Vagina (tissue), 2 donors: ENCODE data around the gene ICE1. TPM values are rescaled to one million over a fixed set of nuclear protein-coding genes. Genes with fewer than 3 reads are reported as not detected.

Experiments
- DNase-seq, 2 donors: peaks; one replicate each; pipeline ENCODE4 v3.0.0-alpha.2; 2017; ENCODE audit errors: extremely low spot score in 2 of 2
- H3K27ac ChIP-seq: fragments of 200-600 bp; sonication (generic); one replicate; pipeline ENCODE4 v1.5.1; 2019
- H3K27me3 ChIP-seq: fragments of 200-600 bp; sonication (generic); one replicate; pipeline ENCODE4 v1.5.1; 2019
- H3K36me3 ChIP-seq, 2 donors: fragments of 200-600 bp; sonication (generic); one replicate each; pipeline ENCODE4 v1.5.1; 2017 to 2019
- H3K4me1 ChIP-seq: fragments of 200-600 bp; sonication (generic); one replicate; pipeline ENCODE4 v1.5.1; 2019
- H3K4me3 ChIP-seq, 2 donors: fragments of 200-600 bp; sonication (generic); 1 replicate in 1 of 2; 2 replicates in 1 of 2; pipeline ENCODE4 v1.5.1; 2016 to 2019
- H3K9me3 ChIP-seq: fragments of 200-600 bp; sonication (generic); one replicate; pipeline ENCODE4 v1.5.1; 2019
- CTCF ChIP-seq, 3 experiments: fragments of 450-650 bp in 2 of 3; fragments of 200-600 bp in 1 of 3; sonication (generic) in 1 of 3; IDR thresholded peaks; one replicate each; pipeline ENCODE4 v1.5.1; 2017 to 2019; ENCODE audit warnings: antibody characterized with exemption in 3 of 3, mild to moderate bottlenecking in 2 of 3, moderate library complexity in 2 of 3
- POLR2A ChIP-seq, 2 donors: fragments of 450-650 bp; IDR thresholded peaks; one replicate each; pipeline ENCODE4 v1.6.1; 2017; ENCODE audit warnings: antibody characterized with exemption in 2 of 2, mild to moderate bottlenecking in 2 of 2, moderate library complexity in 2 of 2
- POLR2AphosphoS5 ChIP-seq, 2 donors: sonication (generic); formaldehyde crosslinking; IDR thresholded peaks; one replicate each; pipeline ENCODE4 v1.9.0; 2017; ENCODE audit warnings: antibody characterized with exemption in 2 of 2, mild to moderate bottlenecking in 2 of 2, low read depth in 1 of 2; ENCODE audit not compliant: insufficient read depth in 1 of 2
- intact Hi-C: fragments of 100-400 bp; cut with DNase I; formaldehyde crosslinking; loops from one replicate; pipeline ENCODE4 v1.15.1; 2023
- total RNA-seq: library from RNA; depleted of rRNA; stranded (reverse); fragments of >200 nt; gene quantifications from one replicate; pipeline ENCODE4 v1.2.3, GENCODE V29; 2016

Gene ICE1
- total RNA-seq, 1 donor from 2014 or later: 23.1 TPM

DNA sequence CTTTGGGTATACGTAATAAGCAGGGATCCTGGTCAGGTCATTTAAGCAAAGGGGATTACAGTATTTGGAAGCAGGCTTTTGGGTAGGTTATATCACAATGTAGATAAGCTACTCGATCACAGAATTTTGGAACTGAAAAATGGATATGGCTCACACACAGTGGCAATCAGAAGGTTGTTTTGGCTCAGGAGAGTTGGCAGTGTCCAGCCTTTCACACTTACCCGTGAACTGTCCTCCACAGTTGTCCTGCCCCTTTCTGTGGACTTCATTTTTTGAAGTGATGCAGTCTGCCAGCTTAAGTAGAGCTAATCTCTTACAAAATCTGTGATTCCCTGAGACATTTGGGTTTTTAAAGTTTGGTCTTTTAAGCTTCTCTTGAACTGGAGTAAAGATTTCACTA lies 30.7 kb downstream of the ICE1 start:
- Histone ChIP-seq H3K9me3 (no peaks in the 10 kb centered on the region), H3K4me1 (no peaks in the 10 kb centered on the region), H3K4me3 (no peak overlapping the region), H3K27me3 (no peaks in the 10 kb centered on the region), H3K36me3 (peaks cover 0 to 53% of the 10 kb centered on the region in 2 donors), H3K27ac (no peak overlapping the region)
- intact Hi-C loops: no loop called here
- TF ChIP-seq POLR2AphosphoS5 (IDR thresholded peaks at IDR 0.05; ENCODE audit: insufficient read depth in 1 of 2, low read depth in 1 of 2) (no peak), CTCF (IDR thresholded peaks at IDR 0.05) (no peak), POLR2A (IDR thresholded peaks at IDR 0.05) (no peak)
- DNase-seq: no peak

- no peak for DNase-seq
- TF ChIP-seq CTCF (IDR thresholded peaks at IDR 0.05) (no peak), POLR2AphosphoS5 (IDR thresholded peaks at IDR 0.05; ENCODE audit: insufficient read depth in 1 of 2, low read depth in 1 of 2) (no peak), POLR2A (IDR thresholded peaks at IDR 0.05) (no peak)
- Histone ChIP-seq H3K4me1 (no peaks in the 10 kb centered on the region), H3K36me3 (peaks cover 0 to 60% of the 10 kb centered on the region in 2 donors), H3K9me3 (no peaks in the 10 kb centered on the region), H3K27ac (no peak overlapping the region), H3K4me3 (no peak overlapping the region), H3K27me3 (no peaks in the 10 kb centered on the region)
- intact Hi-C loops: no loop called here
These were observed 31.9 kb downstream of the ICE1 start for GRCh38 chr5:5454391-5454790.

DNA sequence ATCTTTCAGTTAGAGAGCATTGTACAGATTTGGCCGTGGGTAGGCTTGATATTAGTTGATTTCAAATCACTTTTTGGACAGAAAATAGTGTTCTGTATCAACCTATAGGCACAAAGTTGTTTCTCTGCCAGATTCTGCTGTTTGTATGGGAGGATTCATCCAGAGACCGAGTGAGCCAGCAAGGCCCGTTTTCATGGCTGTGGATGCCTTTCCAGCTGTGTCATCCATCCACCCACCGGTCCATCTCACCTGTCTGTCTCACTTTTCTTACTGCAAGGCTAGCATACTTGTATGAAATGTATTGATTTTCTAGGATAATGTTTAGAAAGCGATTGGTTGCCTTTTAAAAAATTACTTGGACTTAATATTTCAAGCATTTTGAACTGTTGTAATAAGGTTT lies 34.4 kb downstream of the ICE1 start:
- Histone ChIP-seq H3K4me1 (no peaks in the 10 kb centered on the region), H3K9me3 (no peaks in the 10 kb centered on the region), H3K27me3 (no peaks in the 10 kb centered on the region), H3K4me3 (no peak overlapping the region), H3K36me3 (peaks cover 0 to 74% of the 10 kb centered on the region in 2 donors), H3K27ac (no peak overlapping the region)
- DNase-seq: no peak
- TF ChIP-seq POLR2AphosphoS5 (IDR thresholded peaks at IDR 0.05; ENCODE audit: insufficient read depth in 1 of 2, low read depth in 1 of 2) (no peak), CTCF (IDR thresholded peaks at IDR 0.05) (no peak), POLR2A (IDR thresholded peaks at IDR 0.05) (no peak)
- intact Hi-C loops: no loop called here

DNA sequence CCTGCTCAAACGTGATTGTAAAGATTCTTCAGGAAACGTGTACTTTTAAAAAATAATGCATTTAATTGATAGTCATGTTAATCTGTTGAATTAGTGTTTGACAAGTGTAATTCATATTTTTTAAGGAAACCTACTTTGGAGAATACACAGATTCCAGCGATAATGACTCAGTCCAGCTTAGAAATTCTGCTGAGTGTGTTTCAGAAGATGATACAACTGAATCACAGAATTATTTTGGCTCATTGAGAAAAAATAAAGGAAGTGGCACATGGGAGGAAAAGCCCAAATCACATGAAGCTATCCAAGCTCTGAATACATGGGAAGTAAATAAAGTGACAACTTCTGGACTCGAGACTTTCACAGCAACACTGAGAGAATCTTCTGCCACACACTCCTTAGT lies 37.8 kb downstream of the ICE1 start:
- H3K4me3 ChIP-seq: no peak overlapping the region
- DNase-seq: no peak
- no peak overlapping the region for H3K27ac ChIP-seq
- TF ChIP-seq POLR2A (IDR thresholded peaks at IDR 0.05) (no peak), POLR2AphosphoS5 (IDR thresholded peaks at IDR 0.05; ENCODE audit: insufficient read depth in 1 of 2, low read depth in 1 of 2) (no peak), CTCF (IDR thresholded peaks at IDR 0.05) (no peak)
- intact Hi-C loops: no loop called here
- no peaks in the 10 kb centered on the region for H3K4me1 ChIP-seq
- H3K9me3 ChIP-seq: no peaks in the 10 kb centered on the region
- no peaks in the 10 kb centered on the region for H3K27me3 ChIP-seq
- H3K36me3 ChIP-seq: peaks cover 0 to 84% of the 10 kb centered on the region in 2 donors

DNA sequence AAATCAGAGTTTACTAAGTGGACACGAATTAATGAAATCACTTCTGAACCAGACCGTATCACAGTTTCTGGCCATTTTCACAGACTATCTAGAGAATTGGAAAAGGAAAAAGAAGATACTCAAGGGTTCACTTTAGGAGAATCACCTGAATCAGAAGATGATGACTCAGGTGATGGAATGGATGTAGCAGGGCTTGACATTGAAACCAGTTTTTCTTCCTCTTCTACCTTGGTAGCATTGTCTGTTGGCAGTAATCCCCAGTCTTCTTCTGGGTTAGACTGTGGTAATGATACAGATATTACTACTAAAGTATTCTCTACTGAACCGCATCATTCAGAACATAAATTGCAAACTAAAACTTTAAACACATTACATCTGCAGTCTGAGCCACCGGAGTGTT lies 38.5 kb downstream of the ICE1 start:
- no peaks in the 10 kb centered on the region for H3K27me3 ChIP-seq
- intact Hi-C loops: no loop called here
- no peak for TF ChIP-seq POLR2AphosphoS5 (IDR thresholded peaks at IDR 0.05; ENCODE audit: insufficient read depth in 1 of 2, low read depth in 1 of 2)
- TF ChIP-seq CTCF (IDR thresholded peaks at IDR 0.05): no peak
- no peak for TF ChIP-seq POLR2A (IDR thresholded peaks at IDR 0.05)
- H3K9me3 ChIP-seq: no peaks in the 10 kb centered on the region
- no peak overlapping the region for H3K27ac ChIP-seq
- DNase-seq: no peak
- peaks cover 0 to 77% of the 10 kb centered on the region in 2 donors for H3K36me3 ChIP-seq
- H3K4me1 ChIP-seq: no peaks in the 10 kb centered on the region
- H3K4me3 ChIP-seq: no peak overlapping the region
